Body of pancreas (tissue), 4 donors: ENCODE results near the gene OR4D1.

Experiments
- CTCF ChIP-seq, 7 experiments: fragments of 450-650 bp in 4 of 7; fragments of 200-600 bp in 3 of 7; sonication (generic) in 3 of 7; IDR thresholded peaks; one replicate each; pipeline ENCODE4 v1.5.1; 2016 to 2019; ENCODE audit warnings: antibody characterized with exemption in 7 of 7
- POLR2A ChIP-seq, 3 donors: fragments of 450-650 bp; IDR thresholded peaks; one replicate each; pipeline ENCODE4 v1.6.1; 2016; ENCODE audit warnings: antibody characterized with exemption in 3 of 3, mild to moderate bottlenecking in 2 of 3

- TF ChIP-seq CTCF (IDR thresholded peaks at IDR 0.05) = no peak
- no peak for TF ChIP-seq POLR2A (IDR thresholded peaks at IDR 0.05)
Measured at GRCh38 chr17:58170622-58171021, 22.4 kb downstream of the OR4D1 start.
